ENCODE results near the gene LAMA3. TPM values are rescaled to one million over a fixed set of nuclear protein-coding genes. Genes with fewer than 3 reads are reported as not detected.

The LAMA3 gene
- total RNA-seq, 1 donor from 2014 or later: 1.7 TPM

- Mint-ChIP-seq H3K4me3 (ENCODE audit: unreplicated experiment) (no peak overlapping the region), H3K9me3 (ENCODE audit: unreplicated experiment) (no peaks in the 10 kb centered on the region), H3K27ac (ENCODE audit: unreplicated experiment) (no peak overlapping the region), H3K27me3 (ENCODE audit: unreplicated experiment) (no peaks in the 10 kb centered on the region), H3K4me1 (ENCODE audit: unreplicated experiment) (peaks cover 2% of the 10 kb centered on the region), H3K36me3 (ENCODE audit: low read depth, unreplicated experiment) (no peaks in the 10 kb centered on the region)
- no peak for DNase-seq (ENCODE audit: low spot score)
- TF ChIP-seq CTCF (IDR thresholded peaks at IDR 0.05; ENCODE audit: unreplicated experiment): no peak
Measured at GRCh38 chr18:23992089-23992940, 303.1 kb downstream of the LAMA3 start.

DNA sequence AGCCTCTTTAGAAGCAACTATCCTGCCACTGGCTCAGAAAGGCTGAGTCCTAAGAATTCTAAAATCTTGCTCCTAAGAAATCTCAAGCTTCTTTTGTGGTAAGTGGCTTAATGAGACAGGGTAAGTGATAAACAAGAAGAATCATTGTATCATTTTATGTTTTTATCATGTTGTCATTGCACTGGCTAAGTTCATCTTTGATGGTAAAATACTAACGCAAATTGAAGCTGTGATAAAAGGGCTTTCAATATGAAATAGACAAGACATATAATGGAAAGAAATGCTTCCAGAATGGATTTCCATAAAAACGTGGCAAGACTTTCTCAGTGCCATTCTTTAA lies 303.7 kb downstream of the LAMA3 start:
- TF ChIP-seq CTCF (IDR thresholded peaks at IDR 0.05; ENCODE audit: unreplicated experiment): no peak
- H3K36me3 Mint-ChIP-seq (ENCODE audit: low read depth, unreplicated experiment): no peaks in the 10 kb centered on the region
- H3K9me3 Mint-ChIP-seq (ENCODE audit: unreplicated experiment): no peaks in the 10 kb centered on the region
- H3K4me3 Mint-ChIP-seq (ENCODE audit: unreplicated experiment): no peak overlapping the region
- H3K4me1 Mint-ChIP-seq (ENCODE audit: unreplicated experiment): peaks cover 2% of the 10 kb centered on the region
- H3K27me3 Mint-ChIP-seq (ENCODE audit: unreplicated experiment): no peaks in the 10 kb centered on the region
- no peak for DNase-seq (ENCODE audit: low spot score)
- H3K27ac Mint-ChIP-seq (ENCODE audit: unreplicated experiment): no peak overlapping the region

DNA sequence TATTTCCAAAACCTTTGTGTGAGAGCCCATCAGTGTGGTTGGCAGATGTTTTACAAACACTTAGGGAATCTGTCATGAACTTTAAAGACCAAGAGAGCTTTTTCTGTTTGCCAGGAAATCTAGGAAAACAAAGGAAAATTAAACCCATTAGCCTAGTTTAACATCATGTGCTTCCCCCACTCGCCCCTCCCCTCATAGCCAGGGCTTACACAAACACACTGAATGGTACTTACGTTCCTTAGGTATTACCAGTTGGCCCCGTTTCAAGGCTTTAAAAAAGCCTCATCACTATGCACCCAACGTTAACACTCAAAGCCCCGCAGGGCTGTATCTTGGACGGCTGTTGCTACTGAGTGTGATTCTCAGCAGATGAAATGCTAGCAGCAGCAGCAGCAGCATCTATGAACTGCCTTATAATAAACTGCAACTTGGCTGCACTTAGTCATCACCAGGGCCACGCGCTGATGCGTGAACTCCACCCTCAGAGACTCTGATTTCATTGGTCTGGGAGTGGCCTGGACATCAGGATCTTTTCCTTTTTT lies 305.2 kb downstream of the LAMA3 start:
- no peaks in the 10 kb centered on the region for H3K36me3 Mint-ChIP-seq (ENCODE audit: low read depth, unreplicated experiment)
- no peaks in the 10 kb centered on the region for H3K27me3 Mint-ChIP-seq (ENCODE audit: unreplicated experiment)
- H3K27ac Mint-ChIP-seq (ENCODE audit: unreplicated experiment): no peak overlapping the region
- H3K4me1 Mint-ChIP-seq (ENCODE audit: unreplicated experiment): peaks cover 2% of the 10 kb centered on the region
- no peaks in the 10 kb centered on the region for H3K9me3 Mint-ChIP-seq (ENCODE audit: unreplicated experiment)
- no peak for DNase-seq (ENCODE audit: low spot score)
- H3K4me3 Mint-ChIP-seq (ENCODE audit: unreplicated experiment): no peak overlapping the region
- TF ChIP-seq CTCF (IDR thresholded peaks at IDR 0.05; ENCODE audit: unreplicated experiment): no peak

GRCh38 chr18:23995180-23995579 lies 305.9 kb downstream of the LAMA3 start:
- no peak overlapping the region for H3K4me3 Mint-ChIP-seq (ENCODE audit: unreplicated experiment)
- H3K27ac Mint-ChIP-seq (ENCODE audit: unreplicated experiment): no peak overlapping the region
- H3K9me3 Mint-ChIP-seq (ENCODE audit: unreplicated experiment): no peaks in the 10 kb centered on the region
- H3K27me3 Mint-ChIP-seq (ENCODE audit: unreplicated experiment): no peaks in the 10 kb centered on the region
- H3K4me1 Mint-ChIP-seq (ENCODE audit: unreplicated experiment): peaks cover 2% of the 10 kb centered on the region
- no peak for DNase-seq (ENCODE audit: low spot score)
- no peak for TF ChIP-seq CTCF (IDR thresholded peaks at IDR 0.05; ENCODE audit: unreplicated experiment)
- H3K36me3 Mint-ChIP-seq (ENCODE audit: low read depth, unreplicated experiment): no peaks in the 10 kb centered on the region

DNA sequence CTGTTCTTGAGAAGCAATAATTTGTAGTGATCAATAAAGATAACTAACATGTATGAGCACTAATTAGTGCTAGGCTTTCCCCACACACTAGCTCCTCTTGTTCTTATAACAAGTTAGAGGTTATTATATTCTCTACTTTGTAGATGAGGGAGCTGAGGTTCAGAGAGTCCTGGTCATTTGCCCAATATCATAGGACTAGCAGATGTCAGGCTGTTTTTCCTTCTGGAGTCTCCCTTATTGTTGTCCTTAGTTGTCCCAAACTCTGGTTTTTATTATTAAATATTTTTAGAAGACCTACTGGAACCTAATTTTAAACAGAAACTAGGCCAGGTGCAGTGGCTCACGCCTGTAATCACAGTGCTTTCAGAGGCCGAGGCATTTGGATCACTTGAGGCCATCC lies 308.8 kb downstream of the LAMA3 start:
- Mint-ChIP-seq H3K27ac (ENCODE audit: unreplicated experiment) (no peak overlapping the region), H3K4me3 (ENCODE audit: unreplicated experiment) (no peak overlapping the region), H3K4me1 (ENCODE audit: unreplicated experiment) (peaks cover 2% of the 10 kb centered on the region), H3K9me3 (ENCODE audit: unreplicated experiment) (no peaks in the 10 kb centered on the region), H3K27me3 (ENCODE audit: unreplicated experiment) (no peaks in the 10 kb centered on the region), H3K36me3 (ENCODE audit: low read depth, unreplicated experiment) (no peaks in the 10 kb centered on the region)
- TF ChIP-seq CTCF (IDR thresholded peaks at IDR 0.05; ENCODE audit: unreplicated experiment): no peak
- no peak for DNase-seq (ENCODE audit: low spot score)
